Dermis microvascular lymphatic vessel endothelial cell (primary cell): Measurements from ENCODE around the gene ENOX1. TPM values are rescaled to one million over a fixed set of nuclear protein-coding genes. Genes with fewer than 3 reads are reported as not detected.

Experiments used
- DNase-seq, 2 donors: peaks; one replicate each; pipeline versions ENCODE4 v3.0.0 to v3.0.0-alpha.2; 2010; ENCODE audit warnings: low read depth in 2 of 2
- total RNA-seq: library from RNA; depleted of rRNA; stranded (reverse); fragments of >200 nt; gene quantifications from 2 replicates; pipeline ENCODE4 v1.2.1, GENCODE V29; 2014

Gene ENOX1
- total RNA-seq, 1 donor from 2014 or later = 1.2 TPM

DNA sequence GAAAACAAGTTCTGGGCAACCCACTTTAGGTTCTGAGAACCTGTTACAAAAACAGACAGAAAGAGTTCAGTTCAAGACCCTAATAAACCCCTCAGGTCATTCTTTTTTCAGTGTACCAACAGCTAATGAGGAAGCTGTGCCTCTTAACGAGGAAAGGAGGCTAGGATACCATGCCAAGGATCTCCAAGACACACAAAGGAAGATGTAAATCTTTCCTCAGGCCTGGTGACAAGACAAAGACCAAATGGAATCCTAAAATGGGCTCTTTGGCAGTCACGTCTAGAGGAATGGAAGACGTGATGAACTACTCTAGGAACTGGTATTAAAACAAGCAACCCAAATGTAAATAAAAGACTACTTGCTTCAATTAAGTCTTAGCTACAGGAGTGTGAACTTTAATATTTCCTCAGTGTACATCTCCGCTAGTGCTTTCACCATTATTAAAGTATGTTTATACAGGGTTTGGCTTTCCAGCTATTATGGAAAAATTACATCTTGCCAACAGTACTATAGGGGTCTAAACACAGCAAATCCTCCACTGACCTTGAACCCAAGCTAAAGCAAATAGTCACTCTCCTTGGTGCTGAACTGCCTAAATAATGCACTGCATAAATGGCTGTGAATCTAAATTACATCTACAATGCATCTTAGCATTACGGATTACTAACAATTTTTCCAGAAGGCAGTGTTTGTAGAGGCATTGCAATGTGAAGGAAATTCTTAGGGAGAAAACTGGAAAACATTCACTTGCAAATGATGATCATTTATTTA, 42.3 kb downstream of the ENOX1 start:
- DNase-seq = no peak

DNA sequence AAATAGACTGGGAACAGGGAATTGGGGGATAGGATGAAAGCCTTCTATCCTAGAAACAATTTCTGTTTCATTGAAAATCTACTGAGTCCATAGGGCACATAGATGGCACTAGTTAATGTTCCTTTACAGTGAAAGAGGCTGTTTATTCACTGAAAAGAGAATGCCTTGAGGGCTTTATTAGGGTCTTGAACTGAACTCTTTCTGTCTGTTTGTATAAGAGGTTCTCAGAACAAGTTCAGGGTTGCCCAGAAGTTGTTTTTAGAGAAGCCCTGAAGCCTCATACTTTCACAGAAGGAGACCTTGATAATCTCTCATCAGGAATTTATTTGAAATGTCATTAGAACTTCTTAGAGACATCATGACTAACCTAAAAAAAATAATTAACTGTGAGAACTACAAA, 43.9 kb downstream of the ENOX1 start:
- DNase-seq = no peak

DNA sequence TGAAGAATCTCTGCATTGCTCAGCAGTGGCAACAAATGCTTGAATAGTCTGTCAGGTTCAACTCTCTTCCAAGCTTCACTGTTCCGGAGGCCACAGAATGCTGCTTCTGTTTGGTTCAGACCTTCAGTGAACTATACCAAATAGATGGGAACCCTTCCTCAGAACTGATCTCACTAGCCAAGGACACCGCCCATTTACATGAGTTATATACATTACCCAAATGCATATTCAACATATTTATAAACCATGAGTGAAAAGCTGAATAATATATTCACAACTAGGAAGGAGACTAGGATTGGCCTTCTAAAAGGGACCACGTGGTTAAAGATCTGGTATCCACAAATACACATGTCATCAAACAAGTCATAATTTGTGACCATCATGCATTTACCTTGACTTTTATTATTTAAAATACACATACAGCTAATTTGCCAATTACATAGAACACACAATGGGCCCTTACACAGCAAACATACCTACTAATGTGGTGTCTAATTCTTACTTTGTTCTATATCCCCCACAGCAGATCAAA, 49.3 kb downstream of the ENOX1 start:
- no peak for DNase-seq

DNA sequence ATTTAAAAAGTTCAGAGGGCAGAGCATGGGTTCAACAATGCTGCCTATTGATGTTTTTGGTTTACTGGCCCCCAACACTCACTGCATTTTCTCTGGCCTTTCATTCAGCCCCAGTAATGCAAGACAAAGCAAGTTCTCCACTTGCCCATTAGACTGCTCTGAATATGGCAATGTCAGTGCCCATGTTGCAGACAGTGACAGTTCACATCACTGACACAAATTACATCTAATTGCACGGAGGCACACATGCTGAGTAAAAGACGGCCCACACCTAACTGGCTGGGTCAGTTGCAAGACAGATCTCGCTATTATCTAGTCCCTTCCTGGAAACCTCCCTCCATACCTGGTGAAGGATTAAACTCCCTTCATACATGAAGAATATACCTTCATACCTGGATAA, 54.0 kb downstream of the ENOX1 start:
- DNase-seq = no peak

DNA sequence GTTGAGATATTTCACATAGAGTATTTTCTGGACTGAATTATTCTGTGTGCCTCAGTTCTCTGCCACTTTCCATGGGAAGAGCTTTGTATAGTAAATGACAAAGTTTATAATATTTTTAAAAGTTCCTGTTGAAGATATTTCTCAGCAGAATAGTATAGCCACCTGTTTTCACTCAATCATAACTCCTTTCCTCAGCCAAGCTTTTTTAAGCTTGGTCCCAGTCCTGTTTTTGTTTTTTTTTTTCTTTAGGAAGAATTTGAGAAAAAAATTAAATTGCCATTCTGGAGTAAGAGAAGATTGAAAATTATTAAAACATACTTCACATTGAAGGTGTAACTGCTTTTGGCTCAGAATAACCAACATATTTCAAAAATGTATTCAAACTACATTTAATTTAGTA, 55.5 kb downstream of the ENOX1 start:
- no peak for DNase-seq

DNA sequence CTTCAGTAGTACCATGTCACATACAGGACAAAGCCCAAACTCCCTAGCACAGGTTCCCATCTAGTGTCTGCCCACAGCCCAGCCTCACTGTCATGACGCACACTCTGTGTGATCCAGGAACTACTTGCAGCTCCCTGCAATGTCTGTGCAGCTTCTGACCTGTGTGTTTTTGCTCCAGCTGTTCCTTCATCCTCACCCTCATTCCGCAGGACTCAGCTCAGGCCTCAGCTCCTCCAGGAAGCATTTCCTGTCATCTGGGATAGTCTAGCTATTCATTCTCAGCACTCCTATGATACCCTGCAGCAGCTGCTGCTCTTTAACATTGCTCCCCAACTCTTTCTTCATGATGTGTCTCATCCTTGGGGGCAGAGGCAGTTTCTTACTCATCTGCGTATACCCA, 56.1 kb downstream of the ENOX1 start:
- no peak for DNase-seq

DNA sequence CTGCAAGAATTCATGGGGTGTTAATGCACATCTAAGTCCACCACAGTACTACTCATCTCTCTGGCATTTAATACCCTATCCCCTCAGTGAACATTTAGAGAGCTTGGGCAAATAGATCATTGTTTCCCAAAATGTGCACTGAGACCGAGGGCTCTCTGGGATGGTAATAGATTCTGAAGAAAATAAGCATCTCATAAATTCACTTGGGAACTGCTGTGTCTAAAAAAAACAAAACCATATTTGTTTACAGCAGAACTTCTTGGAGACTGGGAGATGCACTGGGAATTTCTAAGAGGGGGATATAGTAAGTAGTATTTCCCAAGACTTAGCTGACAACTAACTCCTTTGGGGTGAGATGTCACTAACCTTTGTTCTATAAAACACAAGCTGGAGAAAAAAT, 58.4 kb downstream of the ENOX1 start:
- no peak for DNase-seq

DNA sequence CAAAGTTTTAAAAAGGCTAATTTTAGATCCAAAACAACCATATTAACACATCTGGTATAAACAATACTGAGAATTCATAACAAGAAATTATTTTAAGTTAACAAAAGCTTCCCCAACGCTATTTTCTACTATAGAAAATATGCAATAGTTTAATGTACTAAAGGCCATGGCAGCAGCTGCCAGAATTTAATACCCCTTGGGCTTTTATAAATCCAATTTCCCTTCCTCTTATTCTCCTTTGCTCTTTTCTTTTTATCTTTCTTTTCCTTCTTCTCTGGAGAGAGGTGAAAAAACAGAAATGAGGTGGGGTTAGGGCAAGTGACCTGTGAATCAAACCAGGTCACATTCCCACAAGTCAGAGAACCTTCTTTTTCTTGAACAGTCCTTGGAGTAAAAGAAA, 58.9 kb downstream of the ENOX1 start:
- no peak for DNase-seq

DNA sequence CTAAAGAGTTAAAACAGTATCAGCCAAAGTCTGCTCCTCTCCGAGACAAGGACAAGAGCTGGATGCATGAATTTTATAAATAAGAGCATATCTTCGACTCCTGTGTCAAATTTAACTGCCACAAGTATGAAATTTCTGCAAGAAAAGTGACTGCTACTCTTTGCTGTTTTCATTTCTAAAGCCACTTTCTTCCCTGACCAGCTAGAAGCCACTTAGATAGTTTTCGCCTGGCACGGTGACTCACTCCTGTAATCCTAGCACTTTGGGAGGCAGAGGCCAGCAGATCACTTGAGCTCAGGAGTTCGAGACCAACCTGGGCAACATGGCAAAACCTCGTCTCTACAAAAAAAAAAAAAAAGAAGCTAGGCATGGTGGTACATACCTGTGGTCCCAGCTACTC, 61.3 kb downstream of the ENOX1 start:
- no peak for DNase-seq

DNA sequence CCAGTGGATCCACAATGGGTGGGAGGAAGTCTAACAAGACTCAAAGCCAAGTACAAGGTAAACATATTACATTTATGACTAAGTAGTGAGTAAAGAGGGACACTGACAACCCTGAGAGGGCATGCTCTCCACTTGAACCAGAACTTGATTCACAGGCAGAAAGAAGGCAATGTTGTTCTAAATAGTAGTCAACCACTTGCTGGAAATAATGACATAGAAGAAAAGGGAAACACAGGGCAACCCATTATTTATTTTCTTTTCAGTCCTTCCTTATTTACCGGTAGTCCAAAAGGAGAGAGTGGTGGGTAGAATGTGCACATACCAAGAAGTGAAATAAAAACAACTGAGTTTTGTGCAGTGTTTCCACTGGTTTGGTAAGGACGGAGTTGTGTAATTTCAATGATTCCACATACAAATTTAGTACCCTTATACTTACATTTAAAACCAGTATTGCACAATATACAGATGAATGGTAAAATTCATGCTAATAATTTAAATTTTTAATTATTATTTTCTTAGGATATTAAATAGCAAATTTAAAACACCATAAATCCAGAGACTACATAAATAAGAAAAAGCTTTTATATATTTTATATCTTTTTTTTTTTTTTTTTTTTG, 65.9 kb downstream of the ENOX1 start:
- no peak for DNase-seq

DNA sequence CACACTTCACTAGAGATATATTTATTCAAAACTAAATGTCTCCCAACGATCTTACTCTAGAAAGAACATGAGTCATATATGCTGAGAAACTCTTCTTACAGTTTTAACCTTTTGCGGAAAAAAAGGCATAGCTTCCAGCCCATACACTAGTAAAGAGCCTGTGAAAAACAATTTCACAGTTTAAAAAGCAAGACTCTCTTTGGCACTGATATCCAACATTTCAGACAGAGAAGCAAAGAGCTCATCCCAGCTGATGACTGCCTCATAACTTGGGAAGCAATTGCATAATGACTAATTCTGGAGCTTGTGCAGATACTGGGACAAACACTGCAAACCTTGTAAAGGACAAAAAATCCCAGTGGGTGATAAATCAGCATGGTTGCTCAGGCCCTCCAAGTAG, 88.0 kb downstream of the ENOX1 start:
- DNase-seq = no peak

DNA sequence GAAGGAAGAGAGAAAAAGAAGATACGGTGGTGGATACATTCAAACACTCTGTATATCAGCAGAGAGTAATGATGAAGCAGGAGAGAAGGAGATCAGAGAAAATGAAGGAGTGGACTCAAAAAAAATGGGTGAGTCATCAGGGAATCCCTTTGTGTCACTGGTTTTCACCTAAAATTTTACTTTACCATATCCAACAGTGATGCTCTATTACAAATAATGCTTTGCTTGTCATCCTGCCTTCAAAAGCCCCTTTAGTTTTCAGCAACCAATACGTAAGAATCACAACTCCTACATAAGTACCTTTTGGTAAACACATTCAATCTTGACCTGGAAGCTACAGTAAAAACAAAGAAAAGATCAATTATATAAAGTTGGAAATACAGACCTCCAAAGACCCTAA, 88.8 kb downstream of the ENOX1 start:
- DNase-seq = no peak

DNA sequence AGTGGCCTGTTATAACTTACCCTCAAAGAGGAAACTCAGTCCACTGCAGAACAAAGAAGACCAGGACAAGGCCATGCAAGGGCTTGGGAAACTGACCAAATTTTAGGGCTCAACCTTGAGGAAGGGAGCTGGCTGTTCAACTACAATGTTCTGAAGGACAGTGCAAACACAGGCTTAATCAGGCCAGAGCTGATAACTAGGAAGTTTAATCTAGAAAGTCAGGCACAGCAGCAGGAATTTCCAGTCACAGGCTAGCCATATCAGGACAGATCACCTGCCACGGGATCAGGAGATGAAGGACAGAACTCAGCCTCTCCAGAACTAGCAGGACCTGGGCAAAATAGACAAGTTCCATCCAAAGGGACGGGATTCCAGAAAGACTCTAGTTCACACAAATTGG, 89.4 kb downstream of the ENOX1 start:
- no peak for DNase-seq

DNA sequence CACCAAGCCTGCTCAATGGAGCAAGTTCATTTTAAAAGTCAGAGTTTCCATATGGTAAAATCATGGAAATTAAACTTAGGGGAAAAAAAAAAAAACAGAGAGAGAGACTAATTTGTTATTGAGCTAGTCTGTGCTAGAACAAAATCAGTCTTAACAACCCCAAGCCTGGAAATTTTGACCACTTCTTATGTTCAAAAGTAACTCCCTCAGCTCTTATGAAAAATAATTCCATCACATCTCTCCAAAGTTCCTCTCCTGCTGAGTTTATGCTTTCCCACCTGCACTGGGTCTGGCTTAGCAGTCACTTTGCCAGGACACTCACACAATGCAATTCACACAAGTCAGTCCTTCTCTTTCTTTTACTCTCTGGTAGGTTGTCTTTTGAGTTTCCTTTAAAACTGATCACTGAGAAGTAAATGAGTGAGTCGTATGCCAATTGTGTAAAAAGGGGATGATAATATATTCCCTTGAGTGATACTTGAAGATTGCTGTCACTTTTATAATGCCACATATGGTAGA, 92.6 kb downstream of the ENOX1 start:
- no peak for DNase-seq

DNA sequence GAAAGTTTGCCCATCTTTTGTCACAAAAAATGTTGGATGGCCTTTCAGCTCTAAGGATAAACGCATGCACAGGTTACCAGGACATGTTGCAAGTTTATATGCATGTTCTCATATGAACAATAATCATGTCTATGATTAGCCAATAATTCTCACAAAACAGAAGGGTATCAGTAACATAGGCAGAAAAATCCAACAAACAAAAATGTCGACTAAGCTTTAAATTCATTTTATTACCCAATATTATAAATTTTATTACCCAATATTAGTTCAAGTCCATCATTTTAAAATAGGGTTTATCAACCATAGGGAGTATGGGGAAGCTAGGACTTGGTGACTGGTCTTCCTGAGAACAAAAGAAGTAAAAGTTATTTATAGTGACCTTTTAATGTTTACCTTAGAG, 93.1 kb downstream of the ENOX1 start:
- no peak for DNase-seq

DNA sequence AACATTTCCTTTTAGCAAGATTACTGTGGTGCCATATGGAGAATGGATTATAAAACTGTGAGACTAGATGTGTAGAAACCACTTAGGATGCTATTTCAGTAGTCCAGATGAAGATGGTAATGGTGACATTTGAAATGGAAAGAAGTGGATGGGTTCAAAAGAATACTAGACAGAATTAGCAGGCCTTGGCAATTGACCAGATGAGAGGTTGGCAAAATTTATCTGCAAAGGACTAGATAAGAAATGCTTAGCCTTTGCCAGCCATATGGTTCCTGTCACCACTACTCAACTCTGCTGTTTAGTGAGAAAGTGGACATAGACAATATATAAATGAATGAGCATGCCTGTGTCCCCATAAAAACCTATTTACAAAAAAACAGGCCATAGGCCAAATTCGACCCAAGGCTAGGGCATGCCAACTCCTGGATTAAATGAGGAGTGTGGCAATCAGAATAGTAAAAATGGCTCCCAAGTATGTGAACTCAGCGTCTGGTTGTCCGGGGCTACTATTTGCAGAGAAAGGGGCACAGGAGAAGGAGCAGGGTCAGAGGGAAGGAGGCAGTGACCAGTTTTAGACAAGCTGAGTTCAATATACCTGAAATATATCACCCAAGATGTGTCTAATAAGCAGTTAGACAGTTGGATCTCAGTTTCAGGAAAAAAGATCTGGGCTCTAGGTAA, 98.4 kb downstream of the ENOX1 start:
- no peak for DNase-seq

DNA sequence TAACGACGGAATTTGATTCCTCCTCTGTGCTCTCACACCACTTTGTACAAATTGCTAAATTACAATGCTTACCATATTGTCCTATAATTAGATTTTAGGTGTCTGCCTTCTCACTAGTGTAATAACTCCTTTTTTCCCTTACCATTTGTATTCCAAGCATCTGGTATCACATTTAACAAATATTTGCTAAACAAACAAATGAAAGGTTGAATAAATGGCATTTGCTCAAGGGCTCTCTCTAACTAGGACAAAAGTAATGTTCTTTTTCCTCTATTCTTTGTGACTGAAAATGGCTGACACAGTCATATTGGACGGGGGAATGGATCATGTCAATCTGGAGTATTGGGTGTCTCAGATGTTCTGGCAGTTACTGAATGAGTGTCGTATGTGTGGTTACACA, 99.7 kb downstream of the ENOX1 start:
- no peak for DNase-seq

DNA sequence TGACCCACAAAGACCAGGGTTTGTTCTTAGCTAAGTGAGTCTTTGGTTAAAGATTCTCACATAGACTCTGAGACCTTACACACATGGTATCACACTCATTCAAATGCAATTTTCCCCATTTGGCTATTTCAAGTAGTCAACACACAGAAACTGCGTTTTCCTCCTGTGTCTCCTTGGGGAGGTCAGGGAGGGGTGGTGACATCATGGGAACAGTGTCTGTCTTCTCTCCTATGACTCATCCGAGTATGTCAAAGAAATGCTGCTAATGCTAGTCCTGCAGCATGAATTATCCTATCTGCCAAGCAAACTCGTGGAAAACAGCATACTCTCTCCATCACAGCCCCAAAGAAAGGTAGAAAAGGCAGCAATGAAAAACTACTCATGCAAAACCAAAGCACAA, 100.2 kb downstream of the ENOX1 start:
- peak in 1 of 2 donors; percentile 61 for DNase-seq

DNA sequence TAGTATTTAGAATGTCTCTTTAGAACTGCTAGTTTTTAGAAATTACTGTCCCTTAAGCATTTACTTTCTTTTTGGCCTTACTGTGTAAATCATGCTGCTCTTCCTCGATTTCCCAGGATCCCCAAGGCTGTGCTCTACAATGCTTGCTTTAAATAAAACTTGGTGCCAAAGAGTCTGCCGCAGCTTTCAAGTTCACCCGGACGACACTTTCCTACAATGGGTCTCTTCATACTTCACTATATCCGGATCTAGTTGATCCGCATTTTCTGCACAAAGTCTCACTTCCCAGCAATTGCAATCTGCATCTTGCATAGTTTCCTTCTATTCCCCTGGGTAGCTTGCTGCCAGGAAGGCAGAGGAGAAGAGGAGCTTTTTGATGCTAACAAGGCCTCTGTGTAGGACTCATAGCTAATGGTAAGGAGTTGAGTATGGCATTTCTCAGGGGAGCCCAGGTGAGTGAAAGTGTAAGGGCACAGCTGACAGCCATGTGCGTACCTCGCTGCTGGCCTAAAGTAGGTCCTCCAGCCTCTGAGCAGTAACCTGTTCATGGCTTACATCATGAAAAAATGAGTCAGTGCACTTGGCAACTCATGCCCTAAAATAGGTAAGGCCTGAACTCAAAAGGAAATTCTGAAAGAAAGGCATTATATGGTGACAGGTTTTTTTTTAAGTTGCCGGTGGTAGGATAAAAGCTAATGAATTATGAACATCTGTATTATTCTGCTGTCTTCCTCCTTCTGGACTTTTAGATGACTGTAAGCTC, 101.6 kb downstream of the ENOX1 start:
- no peak for DNase-seq

DNA sequence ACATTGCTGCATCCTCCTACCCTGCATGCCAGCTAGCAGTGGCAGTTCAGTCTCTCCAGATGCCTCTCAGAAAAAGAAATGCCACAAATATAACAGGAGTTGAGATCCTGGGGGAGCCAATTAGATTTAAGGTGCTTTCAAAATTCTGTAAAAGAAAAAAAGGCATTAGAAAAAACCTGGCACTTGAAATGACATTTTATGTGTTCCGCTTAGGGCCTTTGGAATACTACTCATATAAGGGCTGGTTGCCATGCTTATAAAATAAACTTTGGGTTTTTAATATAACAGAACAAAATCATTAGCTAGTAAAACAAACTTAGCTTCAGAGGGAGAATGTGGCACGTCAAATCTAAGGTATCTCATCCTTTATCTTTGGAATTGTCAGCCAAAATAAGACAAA, 104.1 kb downstream of the ENOX1 start:
- DNase-seq = no peak

DNA sequence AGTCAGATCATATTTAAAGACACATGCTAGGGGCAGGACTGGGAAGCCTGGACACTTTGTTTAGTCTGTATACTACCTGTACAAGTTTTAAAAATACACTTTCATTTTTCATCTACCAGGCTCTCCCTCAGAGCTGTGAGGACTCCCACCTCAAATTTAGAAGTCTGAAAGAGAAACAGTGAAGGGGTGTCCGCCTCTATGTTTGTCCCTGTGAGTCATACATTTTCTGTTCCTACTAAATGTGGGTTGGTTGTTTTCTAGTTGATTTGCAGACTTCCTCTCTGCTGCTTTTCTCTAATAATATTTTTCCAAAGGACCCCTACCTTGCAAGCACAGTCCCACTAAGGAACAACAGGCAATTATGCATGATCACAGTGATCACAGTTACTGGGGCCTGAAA, 110.5 kb downstream of the ENOX1 start:
- DNase-seq = no peak

DNA sequence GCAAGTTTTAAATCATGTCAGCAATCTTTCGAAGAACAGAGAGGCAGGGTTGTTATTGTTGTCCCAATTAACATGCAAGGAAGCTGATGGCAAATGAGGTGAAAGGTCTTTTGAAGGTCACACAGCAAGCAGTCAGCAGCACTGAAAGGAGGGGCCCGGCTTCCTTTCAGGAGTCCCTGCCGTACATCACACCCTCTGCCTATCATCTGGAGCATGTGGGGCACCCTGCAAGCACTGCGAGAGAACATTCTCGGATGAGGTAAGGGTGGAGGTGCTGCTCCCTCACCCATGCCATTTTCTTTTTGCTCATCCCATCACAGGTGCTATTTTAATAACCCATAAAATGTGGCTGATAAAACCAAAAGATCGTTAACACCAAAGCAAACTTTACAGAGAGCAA, 111.2 kb downstream of the ENOX1 start:
- DNase-seq = no peak
